GM06990 (cell line): Measurements from ENCODE around the gene FAM187B.

Source experiments
- DNase-seq: peaks from one replicate; pipeline ENCODE4 v3.0.0-alpha.2; 2011; ENCODE audit not compliant: insufficient read length; ENCODE audit errors: extremely low read depth
- H3K27me3 ChIP-seq: replicated peaks from 2 replicates; pipeline ENCODE4 v1.6.0; 2011; ENCODE audit warnings: low read length; ENCODE audit not compliant: control insufficient read depth, insufficient read depth
- H3K36me3 ChIP-seq: 2 replicates; pipeline ENCODE4 v1.5.1; 2011; ENCODE audit warnings: low read length; ENCODE audit not compliant: control insufficient read depth, insufficient read depth
- H3K4me3 ChIP-seq: replicated peaks from 2 replicates; pipeline ENCODE4 v1.5.1; 2011; ENCODE audit warnings: low read depth, mild to moderate bottlenecking, control low read depth, low read length
- TF ChIP-seq, protein P1 (sequence below): IDR thresholded peaks from 2 replicates; pipeline ENCODE4 v1.5.1; 2011; ENCODE audit warnings: low read length, control low read depth, mild to moderate bottlenecking, inconsistent platforms; ENCODE audit not compliant: insufficient read depth, poor library complexity, severe bottlenecking

The FAM187B gene

DNA sequence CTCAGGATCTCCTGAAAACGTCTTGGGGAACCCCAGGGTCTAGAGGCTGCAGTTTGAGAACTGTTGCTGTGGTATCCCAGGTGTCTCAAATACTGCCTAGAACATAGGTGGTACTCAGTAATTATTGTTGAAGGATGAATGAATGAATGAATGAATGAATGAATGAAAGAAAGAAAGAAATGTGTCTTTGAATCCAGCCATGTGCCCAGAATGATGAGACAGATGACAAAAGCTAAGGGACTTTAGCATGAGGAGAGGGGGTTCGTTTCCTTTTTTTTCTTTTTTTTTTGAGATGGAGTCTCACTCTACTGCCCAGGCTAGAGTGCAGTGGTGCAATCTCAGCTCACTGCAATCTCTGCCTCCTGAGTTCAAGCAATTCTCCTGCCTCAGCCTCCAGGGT lies 28.0 kb upstream of the FAM187B start:
- TF ChIP-seq, protein P1, sequence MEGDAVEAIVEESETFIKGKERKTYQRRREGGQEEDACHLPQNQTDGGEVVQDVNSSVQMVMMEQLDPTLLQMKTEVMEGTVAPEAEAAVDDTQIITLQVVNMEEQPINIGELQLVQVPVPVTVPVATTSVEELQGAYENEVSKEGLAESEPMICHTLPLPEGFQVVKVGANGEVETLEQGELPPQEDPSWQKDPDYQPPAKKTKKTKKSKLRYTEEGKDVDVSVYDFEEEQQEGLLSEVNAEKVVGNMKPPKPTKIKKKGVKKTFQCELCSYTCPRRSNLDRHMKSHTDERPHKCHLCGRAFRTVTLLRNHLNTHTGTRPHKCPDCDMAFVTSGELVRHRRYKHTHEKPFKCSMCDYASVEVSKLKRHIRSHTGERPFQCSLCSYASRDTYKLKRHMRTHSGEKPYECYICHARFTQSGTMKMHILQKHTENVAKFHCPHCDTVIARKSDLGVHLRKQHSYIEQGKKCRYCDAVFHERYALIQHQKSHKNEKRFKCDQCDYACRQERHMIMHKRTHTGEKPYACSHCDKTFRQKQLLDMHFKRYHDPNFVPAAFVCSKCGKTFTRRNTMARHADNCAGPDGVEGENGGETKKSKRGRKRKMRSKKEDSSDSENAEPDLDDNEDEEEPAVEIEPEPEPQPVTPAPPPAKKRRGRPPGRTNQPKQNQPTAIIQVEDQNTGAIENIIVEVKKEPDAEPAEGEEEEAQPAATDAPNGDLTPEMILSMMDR, result no peak
- H3K36me3 ChIP-seq, result peaks cover 4% of the 10 kb centered on the region; the same call in 1 of the 2 replicates
- H3K4me3 ChIP-seq, result no peak overlapping the region
- no peaks in the 10 kb centered on the region for H3K27me3 ChIP-seq
- DNase-seq, result no peak

DNA sequence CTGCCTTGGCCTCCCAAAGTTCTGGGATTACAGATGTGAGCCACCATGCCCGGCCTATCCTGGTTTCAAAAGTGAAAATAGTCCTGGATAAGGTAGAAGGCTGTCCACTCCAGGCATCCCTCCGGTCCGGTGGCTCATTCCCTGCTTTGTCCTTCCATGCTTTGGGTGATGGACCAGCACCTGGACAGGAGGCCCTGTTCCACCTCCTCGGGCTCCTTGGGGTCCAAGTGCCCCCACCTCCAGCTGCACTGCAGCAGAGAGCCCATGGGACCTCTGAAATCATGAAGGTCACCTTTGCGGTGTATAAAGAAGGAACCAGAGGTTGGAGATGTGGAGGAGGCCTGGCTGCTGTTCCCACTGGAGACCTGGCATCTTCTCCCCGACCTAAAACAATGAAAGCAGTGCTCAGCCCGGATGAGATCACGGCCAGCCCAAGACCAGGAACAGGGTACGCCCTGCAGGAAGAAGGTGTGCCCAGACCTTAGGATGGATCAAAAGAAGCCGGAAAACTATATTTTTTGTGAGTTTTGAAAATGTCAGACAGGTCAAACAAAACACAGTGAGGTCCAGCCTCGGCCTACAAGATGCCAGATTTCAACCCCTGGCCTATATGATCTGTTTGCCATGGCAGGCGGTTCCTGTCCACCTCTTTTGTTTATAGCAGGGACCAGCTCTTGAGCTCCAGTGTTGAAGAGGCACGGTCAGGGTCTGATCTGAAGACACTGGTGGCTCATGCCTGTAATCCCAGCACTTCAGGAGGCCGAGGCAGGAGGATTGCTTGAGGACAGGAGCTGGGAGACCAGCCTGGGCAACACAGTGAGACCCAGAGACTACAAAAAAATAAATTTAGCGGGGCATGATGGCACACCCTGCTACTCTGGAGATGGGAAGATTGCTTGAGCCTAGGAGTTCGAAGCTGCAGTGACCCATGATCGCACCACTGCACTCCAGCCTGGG lies 26.1 kb upstream of the FAM187B start:
- Histone ChIP-seq H3K4me3 (no peak overlapping the region), H3K27me3 (no peaks in the 10 kb centered on the region), H3K36me3 (peaks cover 4% of the 10 kb centered on the region; the same call in 1 of the 2 replicates)
- DNase-seq, result no peak
- TF ChIP-seq, protein P1, result no peak

DNA sequence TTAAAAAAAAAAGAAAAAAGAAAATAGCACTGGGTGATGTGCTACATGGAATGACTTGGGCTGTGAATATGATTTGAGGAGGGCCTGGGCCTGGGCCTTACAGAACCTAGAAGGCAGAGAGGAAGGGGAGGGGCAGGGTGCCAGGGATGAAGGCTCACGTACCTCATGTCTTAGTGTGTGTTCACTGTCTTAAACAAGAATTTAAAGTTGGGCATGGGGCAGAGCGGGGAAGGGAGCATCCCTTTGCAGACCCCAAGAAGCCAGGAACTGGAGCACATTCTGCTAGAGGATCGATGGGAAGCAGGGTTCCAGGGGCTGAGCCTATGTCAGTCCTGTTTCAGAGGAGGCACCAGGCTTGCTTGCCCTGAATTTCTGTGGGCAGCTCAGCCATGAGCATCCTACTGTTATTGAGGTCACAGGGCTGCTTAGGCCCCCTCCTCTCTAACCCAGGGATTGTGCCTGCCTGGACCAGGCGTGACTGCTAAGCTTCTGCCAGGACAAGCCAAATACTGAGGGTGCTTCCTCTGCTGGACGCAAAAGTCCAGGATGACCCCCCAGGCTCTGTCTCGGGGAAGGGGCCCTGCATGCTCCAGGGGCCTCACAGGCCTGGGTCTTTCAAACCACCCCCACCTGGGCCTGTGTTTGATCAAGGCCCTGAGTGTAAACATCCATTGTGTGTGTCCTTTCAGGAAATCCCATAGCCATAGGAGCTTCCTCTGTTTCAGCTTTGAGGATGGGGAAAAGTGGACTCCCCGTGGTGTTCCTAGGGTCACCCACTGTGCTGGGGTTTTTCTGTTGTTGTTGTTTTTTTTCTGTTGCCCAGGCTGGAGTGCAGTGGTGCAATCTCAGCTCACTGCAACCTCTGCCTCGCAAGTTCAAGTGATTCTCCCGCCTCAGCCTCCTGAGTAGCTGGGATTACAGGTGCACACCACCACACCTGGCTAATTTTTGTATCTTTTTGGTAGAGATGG lies 25.1 kb upstream of the FAM187B start:
- Histone ChIP-seq H3K4me3 (no peak overlapping the region), H3K27me3 (no peaks in the 10 kb centered on the region), H3K36me3 (peaks cover 4% of the 10 kb centered on the region; the same call in 1 of the 2 replicates)
- no peak for DNase-seq
- TF ChIP-seq, protein P1, result no peak

DNA sequence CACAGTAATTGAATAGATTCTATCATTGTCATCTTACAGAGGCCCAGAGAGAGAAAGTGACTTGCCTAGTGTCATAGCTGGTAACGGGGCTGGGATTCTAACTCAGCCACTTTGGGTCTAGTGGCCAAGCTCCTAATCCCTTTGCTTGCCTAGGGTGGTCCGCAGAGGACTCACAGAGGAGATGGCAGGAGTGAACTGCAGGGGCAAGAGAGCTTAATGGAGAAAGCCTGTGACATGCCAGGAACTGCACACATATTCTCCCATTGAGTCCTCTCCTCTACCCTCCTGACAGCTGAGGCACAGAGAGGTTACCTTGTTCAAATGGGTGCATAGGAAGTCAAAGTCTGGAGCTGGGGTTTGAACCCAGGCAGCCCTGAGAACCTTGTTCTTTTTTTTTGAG lies 22.9 kb upstream of the FAM187B start:
- no peaks in the 10 kb centered on the region for H3K27me3 ChIP-seq
- H3K4me3 ChIP-seq, result no peak overlapping the region
- no peak for DNase-seq
- H3K36me3 ChIP-seq, result peaks cover 4% of the 10 kb centered on the region; the same call in 1 of the 2 replicates
- TF ChIP-seq, protein P1, result no peak

DNA sequence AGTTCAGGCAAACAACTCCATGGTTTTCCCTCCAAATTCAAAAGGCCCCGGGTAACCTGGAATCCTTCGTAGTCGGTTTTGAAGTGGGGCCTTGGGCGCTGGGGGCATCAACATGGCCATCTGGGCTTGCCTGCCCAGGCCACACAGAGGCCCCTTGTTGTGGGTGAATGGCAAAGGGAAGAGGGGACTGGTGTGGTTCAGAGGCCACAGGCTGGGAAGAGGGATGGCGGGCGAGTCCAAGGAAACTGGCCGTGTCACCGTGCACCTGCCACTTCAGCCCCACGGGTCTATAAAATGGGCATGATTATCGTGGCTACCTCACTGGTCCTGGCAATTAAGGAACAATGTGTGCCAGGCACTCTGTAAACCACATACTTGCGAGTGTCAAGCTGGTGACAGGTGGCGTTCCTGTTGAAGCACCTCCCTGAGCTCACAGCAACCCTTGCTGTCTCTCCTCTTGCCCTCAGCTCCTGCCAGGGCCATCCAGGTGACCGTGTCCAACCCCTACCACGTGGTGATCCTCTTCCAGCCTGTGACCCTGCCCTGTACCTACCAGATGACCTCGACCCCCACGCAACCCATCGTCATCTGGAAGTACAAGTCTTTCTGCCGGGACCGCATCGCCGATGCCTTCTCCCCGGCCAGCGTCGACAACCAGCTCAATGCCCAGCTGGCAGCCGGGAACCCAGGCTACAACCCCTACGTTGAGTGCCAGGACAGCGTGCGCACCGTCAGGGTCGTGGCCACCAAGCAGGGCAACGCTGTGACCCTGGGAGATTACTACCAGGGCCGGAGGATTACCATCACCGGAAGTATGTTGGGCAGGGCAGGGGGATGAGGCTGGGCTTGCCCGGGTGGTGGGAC lies 21.5 kb upstream of the FAM187B start:
- H3K4me3 ChIP-seq, result peak overlapping the region; percentile 74
- TF ChIP-seq, protein P1, result no peak
- H3K36me3 ChIP-seq, result peaks cover 4% of the 10 kb centered on the region; the same call in 1 of the 2 replicates
- no peak for DNase-seq
- H3K27me3 ChIP-seq, result no peaks in the 10 kb centered on the region
